Neural progenitor cell (in vitro differentiated cells): Measurements from ENCODE around the gene KLK7. TPM values are rescaled to one million over a fixed set of nuclear protein-coding genes. Genes with fewer than 3 reads are reported as not detected.
A peak's percentile ranks its signal among the peaks of the same experiment; 100 is the strongest.

Experiments used
- DNase-seq: peaks from one replicate; pipeline ENCODE4 v3.0.0-alpha.2; 2016; ENCODE audit warnings: low spot score
- H2AFZ ChIP-seq: fragments of 200-600 bp; sonication (generic); replicated peaks from 2 replicates; pipeline ENCODE4 v1.6.1; 2016; ENCODE audit warnings: antibody characterized with exemption
- H3F3A ChIP-seq: fragments of 200-600 bp; sonication (generic); 2 replicates; pipeline ENCODE4 v1.6.1; 2016; ENCODE audit warnings: antibody characterized with exemption, low read depth
- H3K27ac ChIP-seq: fragments of 200-600 bp; sonication (generic); 2 replicates; pipeline ENCODE4 v1.5.1; 2016; ENCODE audit warnings: mild to moderate bottlenecking
- H3K27me3 ChIP-seq: fragments of 200-600 bp; sonication (generic); 2 replicates; pipeline ENCODE4 v1.6.1; 2016; ENCODE audit warnings: mild to moderate bottlenecking, moderate library complexity
- H3K36me3 ChIP-seq: fragments of 200-600 bp; sonication (generic); 2 replicates; pipeline ENCODE4 v1.5.1; 2016
- H3K4me1 ChIP-seq: fragments of 200-600 bp; sonication (generic); 2 replicates; pipeline ENCODE4 v1.6.1; 2016; ENCODE audit warnings: mixed run types
- H3K4me2 ChIP-seq: fragments of 200-600 bp; sonication (generic); 2 replicates; pipeline ENCODE4 v1.6.1; 2016
- H3K4me3 ChIP-seq: fragments of 200-600 bp; sonication (generic); 2 replicates; pipeline ENCODE4 v1.5.1; 2016
- H3K79me2 ChIP-seq: fragments of 200-600 bp; sonication (generic); 2 replicates; pipeline ENCODE4 v1.6.1; 2016; ENCODE audit warnings: low read depth
- H3K9ac ChIP-seq: fragments of 200-600 bp; sonication (generic); 2 replicates; pipeline ENCODE4 v1.6.1; 2016
- H3K9me3 ChIP-seq: fragments of 200-600 bp; sonication (generic); 2 replicates; pipeline ENCODE4 v1.5.1; 2016; ENCODE audit warnings: low read depth
- H4K20me1 ChIP-seq: fragments of 200-600 bp; sonication (generic); 2 replicates; pipeline ENCODE4 v1.6.1; 2016; ENCODE audit warnings: low read depth
- H3K27ac Mint-ChIP-seq: 3 replicates; pipeline ENCODE4 v1.8.0; 2021; ENCODE audit warnings: mixed read lengths
- H3K27me3 Mint-ChIP-seq: 2 replicates; pipeline ENCODE4 v1.8.0; 2022; ENCODE audit warnings: low read depth, mild to moderate bottlenecking, inconsistent platforms, moderate library complexity, mixed read lengths; ENCODE audit not compliant: insufficient read depth
- H3K36me3 Mint-ChIP-seq: 3 replicates; pipeline ENCODE4 v1.8.0; 2021; ENCODE audit warnings: mixed read lengths
- H3K4me1 Mint-ChIP-seq: 3 replicates; pipeline ENCODE4 v1.8.0; 2021; ENCODE audit warnings: mixed read lengths
- H3K4me3 Mint-ChIP-seq: 3 replicates; pipeline ENCODE4 v1.8.0; 2021; ENCODE audit warnings: mild to moderate bottlenecking, moderate library complexity, mixed read lengths
- H3K9me3 Mint-ChIP-seq: 3 replicates; pipeline ENCODE4 v1.8.0; 2020; ENCODE audit warnings: mixed read lengths
- EZH2 ChIP-seq: fragments of 200-600 bp; sonication (generic); IDR thresholded peaks from 2 replicates; pipeline ENCODE4 v1.6.1; 2017; ENCODE audit warnings: antibody characterized with exemption, mild to moderate bottlenecking, moderate library complexity
- EZH2phosphoT487 ChIP-seq: fragments of 200-600 bp; sonication (generic); IDR thresholded peaks from 2 replicates; pipeline ENCODE4 v1.6.1; 2017; ENCODE audit warnings: antibody characterized with exemption
- total RNA-seq: library from RNA; depleted of rRNA; stranded (reverse); fragments of >200 nt; gene quantifications from 2 replicates; pipeline ENCODE4 v1.2.3, GENCODE V29; 2015; ENCODE audit warnings: low replicate concordance
- TF ChIP-seq, protein P1 (sequence below): fragments of 200-600 bp; sonication (generic); IDR thresholded peaks from 2 replicates; pipeline ENCODE4 v1.5.1; 2017; ENCODE audit warnings: antibody characterized with exemption, mild to moderate bottlenecking

Gene KLK7
- total RNA-seq = 0.28 and 0.36 TPM in 2 replicates

DNA sequence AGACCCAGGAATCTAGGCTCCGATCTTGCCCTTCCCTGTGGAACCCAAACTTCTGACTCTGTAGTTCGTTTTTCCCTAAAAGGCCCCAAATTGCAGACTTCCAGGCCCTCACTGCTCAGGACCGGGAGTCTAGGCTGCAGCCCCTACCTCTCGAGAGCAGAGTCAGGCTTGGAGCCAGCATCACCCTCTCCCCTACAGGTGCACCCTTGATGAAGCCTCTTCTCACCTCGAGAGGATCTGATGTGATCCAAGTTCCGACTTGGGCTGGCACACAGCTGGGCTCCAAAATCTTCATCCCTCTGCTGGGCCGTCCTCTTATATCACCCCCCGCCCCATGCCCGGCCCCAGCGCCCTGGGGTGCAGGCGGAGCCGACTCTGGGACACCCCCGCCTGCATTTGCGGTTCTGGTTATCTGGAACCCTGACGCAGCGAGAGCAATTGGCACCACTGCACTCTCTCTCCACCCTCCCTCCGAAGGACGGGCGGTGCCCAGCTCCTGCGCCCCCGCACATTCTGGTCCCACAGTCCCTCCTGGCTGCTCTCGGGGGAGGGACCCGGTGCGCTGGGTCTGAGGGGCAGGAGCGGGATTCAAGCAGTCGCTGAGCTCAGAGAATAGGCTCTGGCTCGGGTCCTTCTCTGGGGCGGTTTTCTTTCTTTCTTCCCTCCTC lies at the start of gene KLK7:
TSS of gene KLK7 (minus strand) at position 293 of the 668 bp plus-strand sequence. CDS start 1,518 bp downstream, outside the sequence.
- H3K27ac ChIP-seq = no peak within 1 kb of the TSS
- H3K4me3 Mint-ChIP-seq = no peak within 1 kb of the TSS
- peaks cover 4% of the 10 kb centered on the region for H3K9me3 Mint-ChIP-seq
- peaks cover 15% of the 10 kb centered on the region for H3K27me3 Mint-ChIP-seq
- peak within 1 kb of the TSS; percentile 35 for H3K4me2 ChIP-seq
- no peak within 1 kb of the TSS for H3K4me3 ChIP-seq
- DNase-seq = no peak
- H3K36me3 ChIP-seq = no peaks in the 10 kb centered on the region
- H3F3A ChIP-seq = no peaks in the 10 kb centered on the region
- H3K4me1 ChIP-seq = peaks cover 3% of the 10 kb centered on the region
- H3K27me3 ChIP-seq = peaks cover 59% of the 10 kb centered on the region
- no peak within 1 kb of the TSS for H3K27ac Mint-ChIP-seq
- peak within 1 kb of the TSS; percentile 72 for H2AFZ ChIP-seq
- peaks cover 9% of the 10 kb centered on the region for H3K4me1 Mint-ChIP-seq
- H3K79me2 ChIP-seq = no peaks in the 10 kb centered on the region
- H3K36me3 Mint-ChIP-seq = no peaks in the 10 kb centered on the region
- no peaks in the 10 kb centered on the region for H4K20me1 ChIP-seq
- no peak for TF ChIP-seq EZH2
- TF ChIP-seq, protein P1, sequence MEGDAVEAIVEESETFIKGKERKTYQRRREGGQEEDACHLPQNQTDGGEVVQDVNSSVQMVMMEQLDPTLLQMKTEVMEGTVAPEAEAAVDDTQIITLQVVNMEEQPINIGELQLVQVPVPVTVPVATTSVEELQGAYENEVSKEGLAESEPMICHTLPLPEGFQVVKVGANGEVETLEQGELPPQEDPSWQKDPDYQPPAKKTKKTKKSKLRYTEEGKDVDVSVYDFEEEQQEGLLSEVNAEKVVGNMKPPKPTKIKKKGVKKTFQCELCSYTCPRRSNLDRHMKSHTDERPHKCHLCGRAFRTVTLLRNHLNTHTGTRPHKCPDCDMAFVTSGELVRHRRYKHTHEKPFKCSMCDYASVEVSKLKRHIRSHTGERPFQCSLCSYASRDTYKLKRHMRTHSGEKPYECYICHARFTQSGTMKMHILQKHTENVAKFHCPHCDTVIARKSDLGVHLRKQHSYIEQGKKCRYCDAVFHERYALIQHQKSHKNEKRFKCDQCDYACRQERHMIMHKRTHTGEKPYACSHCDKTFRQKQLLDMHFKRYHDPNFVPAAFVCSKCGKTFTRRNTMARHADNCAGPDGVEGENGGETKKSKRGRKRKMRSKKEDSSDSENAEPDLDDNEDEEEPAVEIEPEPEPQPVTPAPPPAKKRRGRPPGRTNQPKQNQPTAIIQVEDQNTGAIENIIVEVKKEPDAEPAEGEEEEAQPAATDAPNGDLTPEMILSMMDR = no peak
- no peak within 1 kb of the TSS for H3K9ac ChIP-seq
- no peaks in the 10 kb centered on the region for H3K9me3 ChIP-seq

- Histone ChIP-seq H2AFZ (no peak overlapping the region), H3K27me3 (no peaks in the 10 kb centered on the region), H3K27ac (no peak overlapping the region), H3K9ac (no peak overlapping the region), H4K20me1 (no peaks in the 10 kb centered on the region), H3K79me2 (no peaks in the 10 kb centered on the region), H3K4me2 (no peak overlapping the region), H3K4me1 (peaks cover 11% of the 10 kb centered on the region), H3K4me3 (no peak overlapping the region), H3K9me3 (no peaks in the 10 kb centered on the region), H3K36me3 (no peaks in the 10 kb centered on the region), H3F3A (no peaks in the 10 kb centered on the region)
- H3K27ac Mint-ChIP-seq = no peak overlapping the region
- H3K9me3 Mint-ChIP-seq = peaks cover 3% of the 10 kb centered on the region
- H3K36me3 Mint-ChIP-seq = no peaks in the 10 kb centered on the region
- no peak overlapping the region for H3K4me3 Mint-ChIP-seq
- peaks cover under 1% of the 10 kb centered on the region for H3K4me1 Mint-ChIP-seq
- H3K27me3 Mint-ChIP-seq = peaks cover 11% of the 10 kb centered on the region
- TF ChIP-seq, protein P1 = no peak
- TF ChIP-seq EZH2 (no peak), EZH2phosphoT487 (no peak)
- DNase-seq = no peak
These were observed 48.1 kb upstream of the KLK7 start for GRCh38 chr19:51031880-51032225.

- DNase-seq = no peak
- Mint-ChIP-seq H3K4me3 (peak overlapping the region; percentile 66), H3K9me3 (peaks cover 3% of the 10 kb centered on the region), H3K27me3 (peaks cover 10% of the 10 kb centered on the region), H3K4me1 (peaks cover 3% of the 10 kb centered on the region), H3K36me3 (no peaks in the 10 kb centered on the region), H3K27ac (peak overlapping the region; percentile 81)
- TF ChIP-seq EZH2 = no peak
- TF ChIP-seq, protein P1 = no peak
- TF ChIP-seq EZH2phosphoT487 = no peak
- no peak overlapping the region for H2AFZ ChIP-seq
- H3K4me1 ChIP-seq = peaks cover 9% of the 10 kb centered on the region
- H3K27ac ChIP-seq = no peak overlapping the region
- H3F3A ChIP-seq = no peaks in the 10 kb centered on the region
- no peaks in the 10 kb centered on the region for H4K20me1 ChIP-seq
- no peak overlapping the region for H3K9ac ChIP-seq
- no peaks in the 10 kb centered on the region for H3K36me3 ChIP-seq
- H3K79me2 ChIP-seq = no peaks in the 10 kb centered on the region
- no peak overlapping the region for H3K4me2 ChIP-seq
- no peaks in the 10 kb centered on the region for H3K27me3 ChIP-seq
- H3K9me3 ChIP-seq = no peaks in the 10 kb centered on the region
- no peak overlapping the region for H3K4me3 ChIP-seq
These were observed 47.6 kb upstream of the KLK7 start for GRCh38 chr19:51031220-51031879.
